ENCODE measurements around the gene FBXW9. TPM values are rescaled to one million over a fixed set of nuclear protein-coding genes. Genes with fewer than 3 reads are reported as not detected.

FBXW9 gene
- total RNA-seq, 4 donors from 2014 or later: 9.6 to 13.4 (median 11.9) TPM

- no peak overlapping the region for H3K27ac ChIP-seq
- TF ChIP-seq POLR2A (IDR thresholded peaks at IDR 0.05) (no peak), CTCF (IDR thresholded peaks at IDR 0.05) (no peak)
- H3K36me3 ChIP-seq: peaks cover 0 to 28% (median 0%) of the 10 kb centered on the region in 3 donors
- no peaks in the 10 kb centered on the region for H3K27me3 ChIP-seq
- H3K4me1 ChIP-seq: peaks cover 0 to under 1% (median 0%) of the 10 kb centered on the region in 3 donors
- no peak overlapping the region for H3K4me3 ChIP-seq
- no peak for DNase-seq
- intact Hi-C loops (cut with DNase I): no loop called here
- H3K9me3 ChIP-seq: no peaks in the 10 kb centered on the region
- 76 to 83% methylated on average over 11 to 19 of the region's 26 CpGs for WGBS, 2 donors
These were observed 6.7 kb downstream of the FBXW9 start for GRCh38 chr19:12689581-12690216.

- H3K27me3 ChIP-seq: no peaks in the 10 kb centered on the region
- intact Hi-C loops (cut with DNase I): no loop called here
- WGBS, 2 donors: 100% methylated on average over 1 to 2 of the region's 12 CpGs
- H3K36me3 ChIP-seq: peaks cover 0 to 28% (median 0%) of the 10 kb centered on the region in 3 donors
- H3K4me1 ChIP-seq: no peaks in the 10 kb centered on the region
- no peak for DNase-seq
- no peaks in the 10 kb centered on the region for H3K9me3 ChIP-seq
- no peak overlapping the region for H3K4me3 ChIP-seq
- no peak overlapping the region for H3K27ac ChIP-seq
- TF ChIP-seq CTCF (IDR thresholded peaks at IDR 0.05) (no peak), POLR2A (IDR thresholded peaks at IDR 0.05) (no peak)
These were observed 7.4 kb downstream of the FBXW9 start for GRCh38 chr19:12689012-12689411.

GRCh38 chr19:12687496-12688196 lies 8.8 kb downstream of the FBXW9 start, which contains the start of gene GNG14:
Gene GNG14, plus strand, starts transcription at chr19:12687998. Its CDS starts 51 bp downstream, at chr19:12688049.
- Histone ChIP-seq H3K27ac (no peak within 1 kb of the TSS), H3K27me3 (no peaks in the 10 kb centered on the region), H3K4me3 (no peak within 1 kb of the TSS), H3K4me1 (no peaks in the 10 kb centered on the region), H3K9me3 (no peaks in the 10 kb centered on the region), H3K36me3 (peaks cover 0 to 23% (median 0%) of the 10 kb centered on the region in 3 donors)
- TF ChIP-seq CTCF (IDR thresholded peaks at IDR 0.05): no peak
- TF ChIP-seq POLR2A (IDR thresholded peaks at IDR 0.05): no peak
- 40 to 100% methylated on average over 1 to 3 of the region's 9 CpGs for WGBS, 2 donors
- intact Hi-C loops (cut with DNase I): no loop called here
- DNase-seq: no peak

- no peaks in the 10 kb centered on the region for H3K27me3 ChIP-seq
- peaks cover 0 to 19% (median 0%) of the 10 kb centered on the region in 3 donors for H3K36me3 ChIP-seq
- peaks cover 0 to 8% (median 6%) of the 10 kb centered on the region in 3 donors for H3K4me1 ChIP-seq
- no peak for TF ChIP-seq CTCF (IDR thresholded peaks at IDR 0.05)
- no peaks in the 10 kb centered on the region for H3K9me3 ChIP-seq
- no peak overlapping the region for H3K27ac ChIP-seq
- 80 to 89% methylated on average over 3 of the region's 3 CpGs for WGBS, 2 donors
- no peak for DNase-seq
- no peak overlapping the region for H3K4me3 ChIP-seq
- intact Hi-C loops (cut with DNase I): no loop called here
These were observed 10.6 kb downstream of the FBXW9 start for GRCh38 chr19:12685831-12686230.
